Gastrocnemius medialis (tissue), 4 donors: Measurements from ENCODE around the gene EEFSEC. TPM values are rescaled to one million over a fixed set of nuclear protein-coding genes. Genes with fewer than 3 reads are reported as not detected.

Experiments
- ATAC-seq, 2 donors: fragments of 150-250 bp; one replicate each; pipeline ENCODE4 v1.9.1; 2016
- DNase-seq, 2 donors: peaks; one replicate each; pipeline ENCODE4 v3.0.0-alpha.2; 2019
- H3K27ac ChIP-seq, 4 donors: fragments of 200-600 bp; sonication (generic); 1 replicate in 1 of 4; 2 replicates in 3 of 4; pipeline ENCODE4 v1.5.1; 2016 to 2018; ENCODE audit warnings: mild to moderate bottlenecking in 2 of 4, moderate library complexity in 1 of 4
- H3K27me3 ChIP-seq, 3 donors: fragments of 200-600 bp; sonication (generic) in 2 of 3; 1 replicate in 1 of 3; 2 replicates in 2 of 3; pipeline versions ENCODE4 v1.5.1 to v1.6.0; 2016 to 2019; ENCODE audit warnings: mild to moderate bottlenecking in 1 of 3, moderate library complexity in 1 of 3
- H3K36me3 ChIP-seq, 2 donors: fragments of 200-600 bp; sonication (generic) in 1 of 2; one replicate each; pipeline ENCODE4 v1.5.1; 2017 to 2018
- H3K4me1 ChIP-seq, 2 donors: fragments of 200-600 bp; sonication (generic) in 1 of 2; one replicate each; pipeline ENCODE4 v1.5.1; 2016 to 2017; ENCODE audit warnings: mild to moderate bottlenecking in 2 of 2
- H3K4me3 ChIP-seq, 4 donors: fragments of 200-600 bp; sonication (generic) in 3 of 4; 1 replicate in 1 of 4; 2 replicates in 3 of 4; pipeline ENCODE4 v1.5.1; 2016 to 2019; ENCODE audit warnings: mild to moderate bottlenecking in 2 of 4
- H3K9me3 ChIP-seq, 3 donors: fragments of 200-600 bp; sonication (generic) in 2 of 3; 1 replicate in 1 of 3; 2 replicates in 2 of 3; pipeline ENCODE4 v1.5.1; 2016 to 2019
- CTCF ChIP-seq, 5 experiments: fragments of 450-650 bp in 3 of 5; fragments of 200-600 bp in 2 of 5; sonication (generic) in 2 of 5; IDR thresholded peaks in 4 of 5; conservative IDR thresholded peaks in 1 of 5; 1 replicate in 4 of 5; 2 replicates in 1 of 5; pipeline ENCODE4 v1.5.1; 2016 to 2019; ENCODE audit warnings: antibody characterized with exemption in 5 of 5, mild to moderate bottlenecking in 3 of 5, moderate library complexity in 3 of 5
- POLR2A ChIP-seq, 2 donors: fragments of 450-650 bp; IDR thresholded peaks; one replicate each; pipeline ENCODE4 v1.6.1; 2017; ENCODE audit warnings: antibody characterized with exemption in 2 of 2, mild to moderate bottlenecking in 2 of 2, moderate library complexity in 2 of 2
- in situ Hi-C, 4 donors: fragments of 200-750 bp; cut with MboI; loops; one replicate each; pipeline versions ENCODE4 v1.15.0 to v1.8.0; 2017; ENCODE audit warnings: low sequenced_read_pairs in 4 of 4
- intact Hi-C: fragments of 100-400 bp; cut with DNase I; formaldehyde crosslinking; loops from one replicate; pipeline ENCODE4 v1.15.1; 2023; ENCODE audit warnings: low total_unique reads
- total RNA-seq, 4 donors: library from RNA; depleted of rRNA; stranded (reverse); fragments of >200 nt; gene quantifications; one replicate each; pipeline versions ENCODE4 v1.1.0 to v1.2.3, GENCODE V29; 2016

EEFSEC gene
- total RNA-seq, 4 donors from 2014 or later, result 21.0 to 29.4 (median 23.4) TPM

- peaks cover 0 to 9% of the 10 kb centered on the region in 2 donors for H3K36me3 ChIP-seq
- TF ChIP-seq CTCF (IDR thresholded peaks at IDR 0.05 in 4 of 5, conservative IDR thresholded peaks at IDR 0.05 in 1 of 5) (no peak), POLR2A (IDR thresholded peaks at IDR 0.05) (no peak)
- H3K4me3 ChIP-seq, result no peak overlapping the region
- in situ Hi-C loops (no loop called here), intact Hi-C loops (no loop called here)
- no peak for DNase-seq
- no peak overlapping the region for H3K27ac ChIP-seq
- no peak for ATAC-seq
- peaks cover 18 to 23% of the 10 kb centered on the region in 2 donors for H3K4me1 ChIP-seq
- no peaks in the 10 kb centered on the region for H3K27me3 ChIP-seq
- no peaks in the 10 kb centered on the region for H3K9me3 ChIP-seq
These were observed 188.5 kb downstream of the EEFSEC start for GRCh38 chr3:128341659-128342395.

GRCh38 chr3:128342701-128343180, 189.5 kb downstream of the EEFSEC start:
- intact Hi-C loops (no loop called here), in situ Hi-C loops (no loop called here)
- Histone ChIP-seq H3K27ac (no peak overlapping the region), H3K9me3 (no peaks in the 10 kb centered on the region), H3K4me3 (no peak overlapping the region), H3K4me1 (peaks cover 18 to 23% of the 10 kb centered on the region in 2 donors), H3K36me3 (peaks cover 0 to 9% of the 10 kb centered on the region in 2 donors), H3K27me3 (no peaks in the 10 kb centered on the region)
- no peak for ATAC-seq
- no peak for DNase-seq
- no peak for TF ChIP-seq CTCF (IDR thresholded peaks at IDR 0.05 in 4 of 5, conservative IDR thresholded peaks at IDR 0.05 in 1 of 5)
- no peak for TF ChIP-seq POLR2A (IDR thresholded peaks at IDR 0.05)

GRCh38 chr3:128343287-128344051, 190.2 kb downstream of the EEFSEC start:
- no peak overlapping the region for H3K27ac ChIP-seq
- H3K9me3 ChIP-seq, result no peaks in the 10 kb centered on the region
- peaks cover 12 to 18% of the 10 kb centered on the region in 2 donors for H3K4me1 ChIP-seq
- TF ChIP-seq CTCF (IDR thresholded peaks at IDR 0.05 in 4 of 5, conservative IDR thresholded peaks at IDR 0.05 in 1 of 5) (no peak), POLR2A (IDR thresholded peaks at IDR 0.05) (no peak)
- intact Hi-C loops, result no loop called here
- ATAC-seq (no peak), DNase-seq (no peak)
- in situ Hi-C loops, result no loop called here
- H3K4me3 ChIP-seq, result no peak overlapping the region
- H3K36me3 ChIP-seq, result peaks cover 0 to 9% of the 10 kb centered on the region in 2 donors
- no peaks in the 10 kb centered on the region for H3K27me3 ChIP-seq

GRCh38 chr3:128344052-128344735, 190.9 kb downstream of the EEFSEC start:
- intact Hi-C loops, result no loop called here
- no peaks in the 10 kb centered on the region for H3K27me3 ChIP-seq
- peaks cover 0 to 9% of the 10 kb centered on the region in 2 donors for H3K36me3 ChIP-seq
- no peak for TF ChIP-seq POLR2A (IDR thresholded peaks at IDR 0.05)
- TF ChIP-seq CTCF (IDR thresholded peaks at IDR 0.05 in 4 of 5, conservative IDR thresholded peaks at IDR 0.05 in 1 of 5), result no peak
- H3K27ac ChIP-seq, result no peak overlapping the region
- no peak overlapping the region for H3K4me3 ChIP-seq
- DNase-seq, result no peak
- ATAC-seq, result no peak
- peaks cover 5 to 11% of the 10 kb centered on the region in 2 donors for H3K4me1 ChIP-seq
- no peaks in the 10 kb centered on the region for H3K9me3 ChIP-seq
- in situ Hi-C loops, result no loop called here
